ENCODE results near the gene NEAT1.
"Not testable (repeated sequence)": the region's sequence is repeated elsewhere in the genome, so short reads cannot be mapped to it uniquely, and the experiment has no call there.

- not testable (repeated sequence) for TF ChIP-seq CTCF, POLR2A (IDR thresholded peaks at IDR 0.05)
Observed at GRCh38 chr11:65451301-65451700, 28.7 kb downstream of the NEAT1 start.

Data from thyroid gland (tissue), 4 donors.